Stromal cell of bone marrow (primary cell): ENCODE measurements around the gene GRIK5.

Source experiments
- DNase-seq: peaks from one replicate; pipeline ENCODE4 v3.0.0-alpha.2; 2012; ENCODE audit warnings: low read depth

GRIK5 gene

GRCh38 chr19:42095142-42095813 lies 25.3 kb upstream of the GRIK5 start:
- no peak for DNase-seq

- DNase-seq: no peak
These were observed 23.9 kb upstream of the GRIK5 start for GRCh38 chr19:42093926-42094325.

GRCh38 chr19:42093505-42093904 lies 23.5 kb upstream of the GRIK5 start:
- no peak for DNase-seq

GRCh38 chr19:42092350-42092749 lies 22.3 kb upstream of the GRIK5 start:
- DNase-seq: no peak

DNA sequence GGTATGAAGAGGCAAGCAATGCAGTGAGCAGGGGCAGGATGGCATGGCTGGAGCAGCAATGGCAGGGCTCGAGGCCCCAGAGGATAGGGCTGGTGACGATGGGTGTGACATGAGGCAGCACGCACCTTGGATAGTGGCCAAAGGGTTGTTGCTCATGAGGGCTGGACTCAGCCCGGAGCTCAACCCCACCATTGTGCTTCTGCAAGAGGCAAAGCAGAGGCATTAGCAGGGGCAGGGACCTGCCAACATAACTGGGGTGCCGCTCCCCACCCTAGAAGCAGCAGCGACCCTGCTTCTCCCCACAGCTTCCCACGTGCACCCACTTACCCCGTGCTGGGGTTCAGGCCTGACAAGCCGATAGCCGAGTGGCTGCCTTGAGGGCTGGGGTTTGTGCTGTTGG lies 21.7 kb upstream of the GRIK5 start:
- DNase-seq: peak; percentile 24

DNA sequence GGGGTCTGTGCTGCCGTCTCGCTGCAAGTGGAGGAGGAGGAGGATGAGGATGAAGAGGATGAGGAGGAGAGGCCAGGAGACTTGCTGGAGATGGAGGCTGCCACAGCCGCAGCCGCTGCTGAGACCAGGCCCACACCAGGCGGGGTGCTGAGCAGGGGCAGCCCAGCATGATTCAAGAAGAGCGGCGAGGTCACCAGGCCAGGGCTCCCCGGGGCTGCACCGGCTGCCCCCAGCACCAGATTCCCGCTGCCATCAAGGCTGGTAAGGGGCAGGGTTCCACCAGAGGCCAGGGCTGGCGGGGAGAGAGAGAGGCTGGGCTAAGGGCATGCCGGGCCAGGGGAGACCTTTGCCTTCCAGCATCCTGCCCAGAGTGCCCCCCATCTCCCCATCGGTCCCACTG lies 21.3 kb upstream of the GRIK5 start:
- no peak for DNase-seq

GRCh38 chr19:42090672-42091071 lies 20.7 kb upstream of the GRIK5 start:
- DNase-seq: no peak

- DNase-seq: no peak
These were observed 19.8 kb upstream of the GRIK5 start for GRCh38 chr19:42089772-42090171.

DNA sequence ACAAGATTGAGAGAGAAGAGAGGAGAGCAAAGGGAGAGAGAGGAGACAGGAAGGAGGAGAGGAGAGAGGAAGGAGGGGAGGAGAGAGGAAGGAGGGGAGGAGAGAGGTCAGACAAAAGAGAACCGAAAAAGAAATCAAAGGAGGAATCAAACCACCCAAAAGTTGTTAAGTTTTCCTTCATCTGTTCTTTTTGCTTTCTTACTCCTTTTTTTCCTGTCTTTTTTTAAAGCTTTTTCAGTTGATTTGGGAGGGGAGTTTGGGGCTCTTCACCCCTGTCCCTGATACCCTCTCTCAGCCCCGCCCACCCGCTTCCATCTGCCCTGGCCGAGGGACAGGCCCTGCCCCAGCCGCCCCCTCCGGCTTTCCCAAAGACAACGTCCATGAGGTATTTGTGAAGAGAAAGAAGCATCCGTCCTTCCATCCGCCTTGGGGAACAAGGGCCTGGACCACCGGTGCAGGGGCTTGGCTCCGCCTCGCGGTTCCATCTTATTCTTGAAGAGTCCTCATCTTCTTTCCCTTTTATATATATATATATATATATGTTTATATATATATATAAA lies 19.3 kb upstream of the GRIK5 start:
- DNase-seq: no peak

- peak; percentile 34 for DNase-seq
These were observed 18.6 kb upstream of the GRIK5 start for GRCh38 chr19:42088471-42089190.

- DNase-seq: no peak
These were observed 17.0 kb upstream of the GRIK5 start for GRCh38 chr19:42086770-42087550.

GRCh38 chr19:42086188-42086736 lies 16.3 kb upstream of the GRIK5 start:
- no peak for DNase-seq

GRCh38 chr19:42083537-42083936 lies 13.5 kb upstream of the GRIK5 start:
- DNase-seq: no peak

GRCh38 chr19:42081584-42082203 lies 11.7 kb upstream of the GRIK5 start:
- DNase-seq: peak; percentile 29

- DNase-seq: no peak
These were observed 10.9 kb upstream of the GRIK5 start for GRCh38 chr19:42080764-42081375.

- no peak for DNase-seq
These were observed 10.1 kb upstream of the GRIK5 start for GRCh38 chr19:42079886-42080763.

DNA sequence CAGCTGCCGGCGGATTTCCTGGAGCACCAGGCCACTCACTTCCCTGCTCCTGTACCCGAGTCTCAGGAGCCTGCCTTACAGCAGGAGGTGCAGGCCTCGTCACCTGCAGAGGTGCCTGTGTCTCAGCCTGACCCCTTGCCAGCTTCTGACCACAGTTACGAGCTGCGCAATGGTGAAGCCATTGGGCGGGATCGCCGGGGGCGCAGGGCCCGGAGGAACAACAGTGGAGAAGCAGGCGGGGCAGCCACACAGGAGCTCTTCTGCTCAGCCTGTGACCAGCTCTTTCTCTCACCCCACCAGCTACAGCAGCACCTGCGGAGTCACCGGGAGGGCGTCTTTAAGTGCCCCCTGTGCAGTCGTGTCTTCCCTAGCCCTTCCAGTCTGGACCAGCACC lies 9.3 kb upstream of the GRIK5 start:
- no peak for DNase-seq

GRCh38 chr19:42078538-42079275 lies 8.7 kb upstream of the GRIK5 start:
- DNase-seq: no peak

DNA sequence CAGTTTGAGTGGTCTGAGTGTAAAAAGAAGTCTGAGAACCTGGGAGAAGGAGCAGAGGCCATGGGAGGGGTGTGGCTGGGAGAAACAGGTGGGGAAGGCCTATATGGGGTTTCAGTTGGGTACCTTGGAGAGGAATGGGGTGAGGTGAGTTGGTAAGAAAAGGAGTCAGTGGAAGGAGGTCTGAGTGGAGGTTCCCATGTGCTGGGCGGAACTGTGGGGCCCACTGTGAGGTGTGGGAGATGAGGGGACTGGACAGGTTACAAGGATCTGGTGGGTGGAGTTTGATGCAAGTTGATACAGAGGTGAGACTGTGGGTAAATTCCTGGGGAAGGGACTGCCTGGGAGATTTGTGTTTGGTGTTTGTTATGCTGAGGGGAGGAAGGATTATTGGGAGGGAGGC lies 8.1 kb upstream of the GRIK5 start:
- DNase-seq: no peak
